ENCODE results near the gene PDCD4. TPM values are rescaled to one million over a fixed set of nuclear protein-coding genes. Genes with fewer than 3 reads are reported as not detected.

Gene PDCD4
- total and polyA plus RNA-seq, 9 of the 15 experiments (the other 6 are each of a cell fraction or from before 2014, with no cell fraction given): 12.9 to 44.1 (median 33.7) TPM

DNA sequence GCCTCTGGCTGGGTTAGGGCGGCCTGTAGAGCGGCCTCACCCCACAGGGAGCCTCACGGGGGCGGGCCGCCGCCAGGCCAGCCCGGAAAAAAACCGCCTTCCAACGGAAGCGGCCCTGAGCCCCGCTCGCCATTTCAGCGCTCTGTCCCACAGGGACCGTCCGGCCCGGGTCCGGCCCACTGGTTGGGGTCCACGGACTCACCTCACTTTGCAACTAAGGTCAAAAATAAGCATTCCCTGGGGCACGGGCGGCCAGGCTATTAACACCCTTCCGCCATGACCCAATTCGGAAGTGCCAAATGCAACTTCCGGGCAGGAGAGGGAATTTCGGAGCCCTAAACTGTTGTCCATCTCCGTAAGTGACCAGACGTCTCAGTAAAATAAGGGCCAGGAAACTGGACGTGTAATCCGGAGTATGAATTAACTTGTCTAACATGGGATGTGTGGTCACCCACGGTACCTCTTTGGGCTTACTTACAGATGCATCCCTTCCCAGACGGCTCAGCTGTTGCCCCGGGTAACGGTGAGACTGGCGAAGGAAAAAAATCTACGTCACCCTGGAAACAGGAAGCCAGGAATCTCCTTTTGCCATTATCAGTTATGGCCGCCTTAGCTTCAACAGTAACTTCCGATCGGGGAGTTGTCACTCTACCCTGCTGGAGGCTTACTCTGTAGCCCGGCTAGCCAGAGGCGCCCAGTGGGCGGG, 47.1 kb downstream of the PDCD4 start, which contains the start of gene BBIP1 (continued):
- peak; percentile 78 for TF ChIP-seq XRCC5 (IDR thresholded peaks at IDR 0.05; ENCODE audit: low read depth, low read length)
- TF ChIP-seq PBX2 (CRISPR knock-in tag; IDR thresholded peaks at IDR 0.05; ENCODE audit: low read depth): 0 out of 2 replicates have a peak, but pooled peaks have one; percentile 18
- no peak; the same call in 1 of the 2 replicates for TF ChIP-seq PBX2 (tag; conservative IDR thresholded peaks at IDR 0.05; ENCODE audit: low read depth)
- peak; percentile 77 for TF ChIP-seq ZNF384 (IDR thresholded peaks at IDR 0.05; ENCODE audit: low read depth, low read length)
- TF ChIP-seq, protein P1, sequence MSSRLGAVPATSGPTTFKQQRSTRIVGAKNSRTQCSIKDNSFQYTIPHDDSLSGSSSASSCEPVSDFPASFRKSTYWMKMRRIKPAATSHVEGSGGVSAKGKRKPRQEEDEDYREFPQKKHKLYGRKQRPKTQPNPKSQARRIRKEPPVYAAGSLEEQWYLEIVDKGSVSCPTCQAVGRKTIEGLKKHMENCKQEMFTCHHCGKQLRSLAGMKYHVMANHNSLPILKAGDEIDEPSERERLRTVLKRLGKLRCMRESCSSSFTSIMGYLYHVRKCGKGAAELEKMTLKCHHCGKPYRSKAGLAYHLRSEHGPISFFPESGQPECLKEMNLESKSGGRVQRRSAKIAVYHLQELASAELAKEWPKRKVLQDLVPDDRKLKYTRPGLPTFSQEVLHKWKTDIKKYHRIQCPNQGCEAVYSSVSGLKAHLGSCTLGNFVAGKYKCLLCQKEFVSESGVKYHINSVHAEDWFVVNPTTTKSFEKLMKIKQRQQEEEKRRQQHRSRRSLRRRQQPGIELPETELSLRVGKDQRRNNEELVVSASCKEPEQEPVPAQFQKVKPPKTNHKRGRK (tag; IDR thresholded peaks at IDR 0.05): no peak
- TF ChIP-seq, protein P2, sequence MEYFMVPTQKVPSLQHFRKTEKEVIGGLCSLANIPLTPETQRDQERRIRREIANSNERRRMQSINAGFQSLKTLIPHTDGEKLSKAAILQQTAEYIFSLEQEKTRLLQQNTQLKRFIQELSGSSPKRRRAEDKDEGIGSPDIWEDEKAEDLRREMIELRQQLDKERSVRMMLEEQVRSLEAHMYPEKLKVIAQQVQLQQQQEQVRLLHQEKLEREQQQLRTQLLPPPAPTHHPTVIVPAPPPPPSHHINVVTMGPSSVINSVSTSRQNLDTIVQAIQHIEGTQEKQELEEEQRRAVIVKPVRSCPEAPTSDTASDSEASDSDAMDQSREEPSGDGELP (CRISPR knock-in tag; IDR thresholded peaks at IDR 0.05; ENCODE audit: borderline replicate concordance): peak; percentile 75
- TF ChIP-seq SFPQ (IDR thresholded peaks at IDR 0.05; ENCODE audit: low read depth, low read length): no peak
- TF ChIP-seq, protein P3, sequence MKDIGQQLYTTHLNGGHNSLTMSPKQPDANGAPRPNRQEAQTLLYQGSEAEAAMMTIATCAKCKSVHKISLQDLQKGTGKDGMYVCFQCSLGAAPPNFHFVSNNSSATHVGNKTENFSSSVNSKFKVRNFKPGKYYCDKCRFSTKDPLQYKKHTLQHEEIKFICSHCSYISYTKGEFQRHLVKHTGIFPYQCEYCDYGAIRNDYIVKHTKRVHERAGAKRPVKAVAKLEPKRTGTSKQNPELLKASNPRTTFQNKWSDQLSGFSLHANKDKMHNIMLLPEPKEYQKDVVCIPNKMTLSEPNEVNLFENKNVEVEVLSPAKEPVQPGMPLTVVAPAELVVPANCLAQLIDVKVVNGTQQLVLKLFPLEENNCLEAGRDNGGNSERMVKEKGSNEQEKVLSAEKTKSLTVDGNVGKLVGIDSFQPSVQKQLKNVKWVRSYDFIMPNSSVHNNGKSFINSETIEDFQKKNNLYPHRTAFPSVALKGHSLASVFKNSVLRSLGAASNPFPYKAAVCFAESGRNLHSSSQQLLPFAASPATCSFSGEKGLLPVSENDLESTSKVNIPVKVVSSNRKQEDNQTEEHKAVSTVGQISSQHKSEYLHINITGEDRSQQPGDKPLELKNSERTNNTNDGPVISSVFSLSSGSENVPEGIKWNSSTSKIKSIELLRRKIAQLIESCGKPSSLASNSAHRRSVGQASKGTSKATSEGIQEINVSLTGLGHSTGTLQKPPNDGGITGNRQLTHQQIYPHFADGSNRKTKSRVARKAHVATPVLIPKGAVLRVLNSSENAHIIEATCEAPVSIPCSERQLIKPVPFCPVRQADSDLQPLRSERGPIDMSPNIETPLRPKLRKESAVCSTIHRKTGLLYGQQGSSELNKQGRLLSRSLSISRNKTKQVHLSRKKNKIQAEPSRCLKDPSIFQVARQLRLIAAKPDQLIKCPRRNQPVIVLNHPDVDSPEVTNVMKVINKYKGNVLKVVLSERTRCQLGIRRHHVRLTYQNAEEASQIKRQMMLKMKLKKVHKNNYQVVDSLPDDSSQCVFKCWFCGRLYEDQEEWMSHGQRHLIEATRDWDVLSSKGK (CRISPR knock-in tag; IDR thresholded peaks at IDR 0.05): no peak
- TF ChIP-seq RBM34 (IDR thresholded peaks at IDR 0.05; ENCODE audit: borderline replicate concordance, insufficient read depth, low read length): no peak
- TF ChIP-seq E2F6 (IDR thresholded peaks at IDR 0.05; ENCODE audit: borderline replicate concordance in 1 of 2, extremely low read depth in 1 of 2, insufficient read depth in 1 of 2, insufficient read length in 1 of 2, low read depth in 1 of 2, low read length in 1 of 2, poor library complexity in 1 of 2, severe bottlenecking in 1 of 2): peak in 1 of 2 experiments; percentile 22
- TF ChIP-seq SIN3A (IDR thresholded peaks at IDR 0.05; ENCODE audit: borderline replicate concordance in 2 of 2, control insufficient read depth in 1 of 2, low read depth in 2 of 2, low read length in 2 of 2): peak; percentile 1 to 69; a peak in 2 of 4 replicates
- TF ChIP-seq TFAM (CRISPR knock-in tag; conservative IDR thresholded peaks at IDR 0.05): no peak
